ENCODE results near the gene RFC4.

The RFC4 gene

DNA sequence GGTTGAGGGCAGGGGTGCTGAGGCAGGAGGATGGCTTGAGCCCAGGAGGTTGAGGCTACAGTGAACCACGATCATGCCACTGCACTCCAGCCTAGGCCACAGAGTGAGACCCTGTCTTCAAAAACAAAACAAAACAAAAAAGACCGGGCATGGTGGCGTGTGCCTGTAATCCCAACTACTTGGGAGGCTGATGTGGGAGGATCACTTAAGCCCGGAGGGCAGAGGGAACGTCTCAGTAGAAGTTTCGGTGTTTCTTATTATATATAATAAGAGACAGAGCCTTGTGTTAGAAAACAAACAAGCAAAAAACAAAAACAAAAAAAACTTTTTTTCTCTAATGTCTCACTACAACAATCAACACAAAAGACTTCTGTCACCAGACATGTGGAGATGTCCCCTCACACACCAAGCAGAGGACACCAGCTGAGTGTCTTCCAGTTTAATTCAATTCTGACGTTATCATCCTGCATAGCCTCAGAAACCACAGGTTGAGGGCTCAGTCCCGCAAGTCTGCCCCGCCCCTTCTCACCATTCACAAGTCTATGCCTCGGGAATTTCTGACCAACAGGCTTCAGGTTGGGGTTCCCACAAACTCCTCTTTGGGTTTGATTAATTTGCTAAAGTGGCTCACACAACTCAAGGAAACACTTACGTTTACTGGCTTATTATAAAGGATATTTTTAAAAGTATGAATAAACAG lies 46.9 kb downstream of the RFC4 start:
- TF ChIP-seq, protein P1, sequence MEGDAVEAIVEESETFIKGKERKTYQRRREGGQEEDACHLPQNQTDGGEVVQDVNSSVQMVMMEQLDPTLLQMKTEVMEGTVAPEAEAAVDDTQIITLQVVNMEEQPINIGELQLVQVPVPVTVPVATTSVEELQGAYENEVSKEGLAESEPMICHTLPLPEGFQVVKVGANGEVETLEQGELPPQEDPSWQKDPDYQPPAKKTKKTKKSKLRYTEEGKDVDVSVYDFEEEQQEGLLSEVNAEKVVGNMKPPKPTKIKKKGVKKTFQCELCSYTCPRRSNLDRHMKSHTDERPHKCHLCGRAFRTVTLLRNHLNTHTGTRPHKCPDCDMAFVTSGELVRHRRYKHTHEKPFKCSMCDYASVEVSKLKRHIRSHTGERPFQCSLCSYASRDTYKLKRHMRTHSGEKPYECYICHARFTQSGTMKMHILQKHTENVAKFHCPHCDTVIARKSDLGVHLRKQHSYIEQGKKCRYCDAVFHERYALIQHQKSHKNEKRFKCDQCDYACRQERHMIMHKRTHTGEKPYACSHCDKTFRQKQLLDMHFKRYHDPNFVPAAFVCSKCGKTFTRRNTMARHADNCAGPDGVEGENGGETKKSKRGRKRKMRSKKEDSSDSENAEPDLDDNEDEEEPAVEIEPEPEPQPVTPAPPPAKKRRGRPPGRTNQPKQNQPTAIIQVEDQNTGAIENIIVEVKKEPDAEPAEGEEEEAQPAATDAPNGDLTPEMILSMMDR (IDR thresholded peaks at IDR 0.05), result no peak

DNA sequence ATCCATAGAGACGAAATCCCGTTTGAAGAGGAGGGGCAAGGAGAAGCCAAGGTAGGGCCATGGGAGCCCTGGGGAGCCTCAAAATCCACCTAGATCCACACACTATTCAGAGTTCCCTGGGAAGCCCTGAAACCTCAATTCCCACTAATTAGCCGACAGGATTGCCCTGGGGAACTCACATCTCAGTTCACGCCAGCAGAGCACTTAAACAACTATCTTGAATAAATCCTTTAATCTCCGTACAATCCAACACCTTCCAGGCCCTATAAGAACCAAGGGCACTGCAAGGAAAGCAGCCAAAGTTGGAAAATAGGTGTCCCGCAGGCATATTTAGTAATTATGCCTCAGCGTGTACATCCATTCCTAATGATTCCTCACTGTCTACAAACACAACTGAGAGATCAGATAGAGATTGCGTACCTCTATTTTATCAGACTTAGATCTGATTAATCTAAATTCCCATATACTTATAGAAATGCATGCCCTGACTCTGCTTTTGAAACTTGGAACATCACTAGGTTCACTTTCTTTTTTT lies 48.5 kb downstream of the RFC4 start:
- TF ChIP-seq, protein P1 (IDR thresholded peaks at IDR 0.05), result no peak

DNA sequence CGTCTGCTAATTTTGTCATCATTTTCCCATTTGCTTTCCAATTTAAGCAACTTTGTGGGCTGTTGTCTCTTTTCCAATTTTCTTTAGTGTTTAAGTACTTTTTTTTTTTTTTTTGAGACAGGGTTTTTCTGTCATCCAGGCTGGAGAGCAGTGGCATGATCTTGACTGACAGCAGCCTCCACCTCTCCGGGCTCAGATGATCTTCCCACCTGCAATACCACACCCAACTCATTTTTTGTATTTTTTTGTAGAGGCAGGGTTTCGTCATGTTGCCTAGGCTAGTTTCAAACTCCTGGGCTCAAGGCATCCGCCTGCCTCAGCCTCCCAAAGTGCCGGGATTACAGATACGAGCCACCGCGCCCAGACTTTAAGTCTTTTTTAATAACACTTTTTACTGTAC lies 49.1 kb downstream of the RFC4 start:
- TF ChIP-seq, protein P1 (IDR thresholded peaks at IDR 0.05), result no peak

DNA sequence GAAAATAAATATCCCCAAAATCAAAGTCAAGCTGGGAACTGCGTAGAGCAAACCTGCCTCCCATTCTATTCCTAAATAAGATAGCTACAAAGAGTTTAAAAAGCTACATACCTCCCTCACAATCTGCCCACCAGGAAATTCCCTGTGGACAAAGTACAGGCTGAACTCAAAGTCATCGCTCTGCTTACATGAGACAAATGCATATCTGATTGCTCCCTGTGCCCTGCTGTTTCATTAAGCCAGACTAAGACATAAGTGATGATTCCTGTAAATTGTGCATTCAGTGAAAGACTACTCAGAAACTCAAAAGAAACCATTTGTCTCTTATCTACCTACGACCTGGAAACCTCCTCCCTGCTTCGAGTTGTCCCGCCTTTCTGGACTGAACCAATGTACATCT lies 51.4 kb downstream of the RFC4 start:
- TF ChIP-seq, protein P1 (IDR thresholded peaks at IDR 0.05), result no peak

DNA sequence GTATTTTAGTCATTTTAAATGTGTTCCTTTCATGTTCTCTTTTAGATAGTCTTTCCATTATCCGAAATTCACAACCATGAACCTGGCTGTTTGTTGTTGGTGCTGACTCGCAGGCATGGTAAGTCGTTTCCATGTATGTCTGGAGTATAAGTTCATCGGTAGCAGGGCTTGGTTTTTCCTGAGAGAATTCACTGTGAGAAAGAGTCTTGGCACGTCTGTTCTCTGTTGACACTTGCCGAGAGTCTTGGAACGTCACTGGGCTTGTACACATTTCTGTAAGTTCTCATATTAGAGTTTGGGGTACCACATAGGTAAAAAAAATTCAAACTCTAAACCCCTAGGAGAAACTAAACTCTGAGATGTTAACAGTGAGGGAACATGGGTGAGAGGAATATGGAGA lies 52.3 kb downstream of the RFC4 start:
- TF ChIP-seq, protein P1 (IDR thresholded peaks at IDR 0.05), result no peak

DNA sequence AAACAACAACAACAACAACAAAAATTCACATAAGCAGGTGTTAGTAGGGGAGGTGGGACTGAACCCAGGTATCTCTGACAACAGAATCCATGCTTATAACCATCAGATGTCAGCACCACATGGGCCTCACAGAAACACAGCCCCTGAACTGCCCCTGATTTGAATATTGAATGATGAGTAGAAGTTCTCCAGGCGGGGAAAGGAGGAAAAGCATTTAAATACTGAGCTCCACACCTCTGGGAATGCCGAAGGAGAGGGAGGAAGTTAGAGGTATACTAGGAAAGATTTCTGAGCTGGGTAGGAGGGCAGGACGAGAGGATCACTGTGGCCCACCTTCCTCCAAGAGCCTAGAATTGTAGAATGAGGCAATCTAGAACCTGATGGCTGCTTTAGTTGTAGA lies 54.8 kb downstream of the RFC4 start:
- TF ChIP-seq, protein P1 (IDR thresholded peaks at IDR 0.05), result no peak

DNA sequence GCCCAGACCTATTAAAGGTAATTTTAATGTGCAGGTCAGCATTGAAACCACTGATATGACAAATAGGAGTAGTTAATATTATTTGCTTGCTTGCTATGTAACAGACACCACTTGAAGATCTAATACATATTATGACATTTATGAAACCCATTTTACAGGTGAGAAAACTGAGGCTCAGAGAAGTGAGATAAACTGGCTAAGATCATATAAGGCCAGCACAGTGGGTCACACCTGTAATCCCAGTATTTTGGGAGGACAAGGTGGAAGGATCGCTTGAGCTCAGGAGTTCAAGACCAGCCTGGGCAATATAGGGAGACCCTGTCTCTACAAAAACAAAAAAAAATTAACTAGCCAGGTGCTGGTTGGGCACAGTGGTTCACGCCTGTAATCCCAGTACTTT lies 56.0 kb downstream of the RFC4 start:
- TF ChIP-seq, protein P1 (IDR thresholded peaks at IDR 0.05), result no peak

Measured in LNCAP (cell line).